ENCODE results near the gene ING4.

The ING4 gene

DNA sequence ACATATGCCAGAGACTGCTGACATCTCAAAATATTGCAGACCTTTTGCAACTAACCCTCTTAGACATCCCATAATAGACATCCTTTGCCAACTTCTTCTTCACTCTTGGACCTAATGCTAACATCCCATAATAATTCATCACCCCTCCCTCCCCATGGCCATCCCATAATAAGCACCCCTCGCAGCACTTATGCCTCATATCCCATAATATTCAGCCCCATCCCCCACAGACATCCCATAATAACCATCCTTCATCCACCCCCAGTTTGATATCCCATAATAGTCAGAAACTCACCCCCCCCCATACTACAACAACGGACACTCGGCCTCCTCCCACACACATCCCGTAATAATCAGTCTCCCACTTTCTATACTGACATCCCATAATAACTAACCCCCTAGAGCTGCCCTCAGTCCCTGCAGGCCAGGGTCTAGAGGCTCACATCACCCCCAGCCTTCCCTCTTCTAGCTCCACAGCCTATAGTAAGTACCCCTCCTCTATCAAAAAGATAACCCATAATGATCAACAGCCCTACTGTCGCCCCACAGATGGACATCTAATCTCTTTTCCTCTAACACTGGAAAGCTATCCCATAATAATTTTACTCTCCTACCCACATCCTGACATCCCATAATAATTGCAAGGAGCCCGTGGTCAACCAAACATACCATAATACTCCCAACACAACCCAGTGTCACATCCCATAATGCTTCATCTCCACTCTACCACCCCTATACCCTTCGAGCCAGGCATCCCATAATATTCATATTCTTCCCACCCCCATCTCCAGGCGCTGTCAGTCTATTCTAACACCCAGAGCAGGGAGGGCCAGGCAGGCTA, 54.9 kb downstream of the ING4 start:
- Histone ChIP-seq H3K27ac (replicated peaks) (peak overlapping the region; percentile 57), H3K4me3 (replicated peaks; ENCODE audit: insufficient read depth, low read length) (no peak overlapping the region), H3K27me3 (ENCODE audit: insufficient read depth, poor library complexity, severe bottlenecking) (no peaks in the 10 kb centered on the region)
- DNase-seq (ENCODE audit: low read depth in 1 of 2, low spot score in 1 of 2), result peak; percentile 68 to 73
- TF ChIP-seq POLR2AphosphoS5 (IDR thresholded peaks at IDR 0.05; ENCODE audit: low read depth) (no peak), SPI1 (IDR thresholded peaks at IDR 0.05; ENCODE audit: borderline replicate concordance, low read depth) (no peak), REST (IDR thresholded peaks at IDR 0.05; ENCODE audit: insufficient replicate concordance, low read depth) (no peak), GABPA (IDR thresholded peaks at IDR 0.05; ENCODE audit: low read depth) (no peak)
- TF ChIP-seq, protein P1, sequence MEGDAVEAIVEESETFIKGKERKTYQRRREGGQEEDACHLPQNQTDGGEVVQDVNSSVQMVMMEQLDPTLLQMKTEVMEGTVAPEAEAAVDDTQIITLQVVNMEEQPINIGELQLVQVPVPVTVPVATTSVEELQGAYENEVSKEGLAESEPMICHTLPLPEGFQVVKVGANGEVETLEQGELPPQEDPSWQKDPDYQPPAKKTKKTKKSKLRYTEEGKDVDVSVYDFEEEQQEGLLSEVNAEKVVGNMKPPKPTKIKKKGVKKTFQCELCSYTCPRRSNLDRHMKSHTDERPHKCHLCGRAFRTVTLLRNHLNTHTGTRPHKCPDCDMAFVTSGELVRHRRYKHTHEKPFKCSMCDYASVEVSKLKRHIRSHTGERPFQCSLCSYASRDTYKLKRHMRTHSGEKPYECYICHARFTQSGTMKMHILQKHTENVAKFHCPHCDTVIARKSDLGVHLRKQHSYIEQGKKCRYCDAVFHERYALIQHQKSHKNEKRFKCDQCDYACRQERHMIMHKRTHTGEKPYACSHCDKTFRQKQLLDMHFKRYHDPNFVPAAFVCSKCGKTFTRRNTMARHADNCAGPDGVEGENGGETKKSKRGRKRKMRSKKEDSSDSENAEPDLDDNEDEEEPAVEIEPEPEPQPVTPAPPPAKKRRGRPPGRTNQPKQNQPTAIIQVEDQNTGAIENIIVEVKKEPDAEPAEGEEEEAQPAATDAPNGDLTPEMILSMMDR (IDR thresholded peaks at IDR 0.05; ENCODE audit: insufficient read depth, low read length), result no peak

GRCh38 chr12:6606331-6607131, 56.4 kb downstream of the ING4 start:
- peak overlapping the region; percentile 88 for H3K27ac ChIP-seq (replicated peaks)
- DNase-seq (ENCODE audit: low read depth in 1 of 2, low spot score in 1 of 2), result peak; percentile 54 to 68
- TF ChIP-seq REST (IDR thresholded peaks at IDR 0.05; ENCODE audit: insufficient replicate concordance, low read depth) (no peak), POLR2AphosphoS5 (IDR thresholded peaks at IDR 0.05; ENCODE audit: low read depth) (no peak), SPI1 (IDR thresholded peaks at IDR 0.05; ENCODE audit: borderline replicate concordance, low read depth) (no peak), GABPA (IDR thresholded peaks at IDR 0.05; ENCODE audit: low read depth) (no peak)
- TF ChIP-seq, protein P1 (IDR thresholded peaks at IDR 0.05; ENCODE audit: insufficient read depth, low read length), result no peak
- peak overlapping the region; percentile 71 for H3K4me3 ChIP-seq (replicated peaks; ENCODE audit: insufficient read depth, low read length)
- H3K27me3 ChIP-seq (ENCODE audit: insufficient read depth, poor library complexity, severe bottlenecking), result no peaks in the 10 kb centered on the region

DNA sequence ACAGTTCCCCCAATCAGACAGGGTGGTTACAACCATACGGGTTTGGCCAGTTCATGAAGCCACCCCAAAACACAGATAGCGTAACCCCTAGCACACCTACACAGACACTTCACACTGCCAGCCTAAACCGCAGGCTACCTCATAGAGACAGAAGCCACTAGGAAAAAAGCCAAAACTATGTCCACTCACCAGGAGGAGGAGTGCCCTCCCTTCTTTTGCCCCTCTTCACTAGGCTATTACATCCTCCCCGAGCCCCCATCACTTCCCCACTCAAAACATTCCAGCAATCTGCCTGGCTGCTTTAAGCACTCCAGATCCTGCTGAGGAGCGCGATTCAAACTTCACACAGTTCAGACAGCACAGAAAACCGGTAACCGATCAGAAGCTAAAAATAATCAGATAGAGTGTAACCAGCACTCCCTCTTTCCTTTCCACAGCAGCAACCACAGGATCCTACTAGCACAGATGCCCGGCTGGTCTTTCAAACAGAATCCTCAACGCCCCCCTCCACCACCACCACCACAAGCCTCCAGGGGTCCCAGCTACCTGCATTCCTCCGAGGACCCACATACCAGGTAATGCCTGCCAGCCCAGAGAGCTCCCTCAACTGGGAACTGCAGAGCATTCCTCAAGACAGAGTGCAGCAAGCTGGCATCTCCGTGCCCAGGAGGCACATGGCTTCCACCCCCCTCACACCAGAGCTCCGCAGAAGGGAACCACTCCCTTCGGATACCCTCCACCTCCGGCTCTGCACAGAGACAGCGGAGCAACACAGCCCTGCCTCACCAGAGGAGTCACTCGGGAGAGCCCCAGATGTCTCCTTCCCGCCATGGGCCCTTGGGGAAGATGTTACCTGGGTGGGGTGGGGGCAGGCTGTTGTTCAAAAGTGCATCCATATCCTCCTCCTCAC, 57.2 kb downstream of the ING4 start:
- peak in 1 of 2 experiments; percentile 43 for DNase-seq (ENCODE audit: low read depth in 1 of 2, low spot score in 1 of 2)
- Histone ChIP-seq H3K4me3 (replicated peaks; ENCODE audit: insufficient read depth, low read length) (peak overlapping the region; percentile 71), H3K27me3 (ENCODE audit: insufficient read depth, poor library complexity, severe bottlenecking) (no peaks in the 10 kb centered on the region), H3K27ac (replicated peaks) (peak overlapping the region; percentile 88)
- no peak for TF ChIP-seq SPI1 (IDR thresholded peaks at IDR 0.05; ENCODE audit: borderline replicate concordance, low read depth)
- no peak for TF ChIP-seq GABPA (IDR thresholded peaks at IDR 0.05; ENCODE audit: low read depth)
- TF ChIP-seq REST (IDR thresholded peaks at IDR 0.05; ENCODE audit: insufficient replicate concordance, low read depth), result no peak
- TF ChIP-seq POLR2AphosphoS5 (IDR thresholded peaks at IDR 0.05; ENCODE audit: low read depth), result no peak; the same call in 1 of the 2 replicates
- TF ChIP-seq, protein P1 (IDR thresholded peaks at IDR 0.05; ENCODE audit: insufficient read depth, low read length), result no peak

All from HL-60 (cell line).